Measurements from ENCODE around the gene ARHGAP45.

DNA sequence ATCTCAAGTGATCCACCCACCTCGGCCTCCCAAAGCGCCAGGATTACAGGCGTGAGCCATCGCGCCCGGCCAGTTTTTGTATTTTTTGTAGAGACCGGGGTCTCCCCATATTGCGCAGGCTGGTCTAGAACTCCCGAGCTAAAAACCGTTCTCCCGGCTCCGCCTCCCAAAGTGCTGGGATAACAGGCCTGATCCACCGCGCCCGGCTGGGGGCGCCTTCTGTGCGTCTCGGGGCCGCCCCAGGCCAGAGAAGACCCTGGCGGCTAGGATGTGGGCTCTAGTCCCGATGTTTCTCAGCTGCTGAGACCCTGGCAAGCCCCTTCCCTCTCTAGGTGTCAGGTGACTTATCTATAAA, 3.6 kb downstream of the ARHGAP45 start:
- TF ChIP-seq, protein P1, sequence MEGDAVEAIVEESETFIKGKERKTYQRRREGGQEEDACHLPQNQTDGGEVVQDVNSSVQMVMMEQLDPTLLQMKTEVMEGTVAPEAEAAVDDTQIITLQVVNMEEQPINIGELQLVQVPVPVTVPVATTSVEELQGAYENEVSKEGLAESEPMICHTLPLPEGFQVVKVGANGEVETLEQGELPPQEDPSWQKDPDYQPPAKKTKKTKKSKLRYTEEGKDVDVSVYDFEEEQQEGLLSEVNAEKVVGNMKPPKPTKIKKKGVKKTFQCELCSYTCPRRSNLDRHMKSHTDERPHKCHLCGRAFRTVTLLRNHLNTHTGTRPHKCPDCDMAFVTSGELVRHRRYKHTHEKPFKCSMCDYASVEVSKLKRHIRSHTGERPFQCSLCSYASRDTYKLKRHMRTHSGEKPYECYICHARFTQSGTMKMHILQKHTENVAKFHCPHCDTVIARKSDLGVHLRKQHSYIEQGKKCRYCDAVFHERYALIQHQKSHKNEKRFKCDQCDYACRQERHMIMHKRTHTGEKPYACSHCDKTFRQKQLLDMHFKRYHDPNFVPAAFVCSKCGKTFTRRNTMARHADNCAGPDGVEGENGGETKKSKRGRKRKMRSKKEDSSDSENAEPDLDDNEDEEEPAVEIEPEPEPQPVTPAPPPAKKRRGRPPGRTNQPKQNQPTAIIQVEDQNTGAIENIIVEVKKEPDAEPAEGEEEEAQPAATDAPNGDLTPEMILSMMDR (conservative IDR thresholded peaks at IDR 0.05; ENCODE audit: low read depth, low read length), result no peak
- no peak for TF ChIP-seq EZH2 (IDR thresholded peaks at IDR 0.05; ENCODE audit: low read length, unreplicated experiment)
- no peak for TF ChIP-seq EZH2phosphoT487 (IDR thresholded peaks at IDR 0.05; ENCODE audit: borderline replicate concordance, low read length)
